Panc1 (cell line): ENCODE data around the gene EHBP1L1. TPM values are rescaled to one million over a fixed set of nuclear protein-coding genes. Genes with fewer than 3 reads are reported as not detected.

Experiments used
- ATAC-seq: fragments of 200-7000 bp; cut with Tn5 transposase; 2 replicates; pipeline ENCODE4 v1.9.1; 2020; ENCODE audit warnings: mild to moderate bottlenecking, moderate library complexity
- BruUV-seq: library from RNA; stranded (reverse); fragments of 400-500 nt; replicated peaks from 2 replicates; lab custom pipeline; 2021; lab: Mats Ljungman, UMichigan
- CTCF ChIA-PET: fragments of 300-600 bp; sonication (Branson Sonifier 250); formaldehyde crosslinking; loops from one replicate; lab custom pipeline; 2022; ENCODE audit warnings: antibody characterized with exemption; lab: Charles Lee
- POLR2A ChIA-PET: fragments of 300-600 bp; sonication (Branson Sonifier 250); formaldehyde crosslinking; loops from one replicate; lab custom pipeline; 2022; ENCODE audit warnings: antibody characterized with exemption; lab: Charles Lee
- DNase-seq: peaks from one replicate; pipeline ENCODE4 v3.0.0-alpha.2; 2010; ENCODE audit warnings: low read depth, low spot score
- H3K27ac ChIP-seq: 2 replicates; pipeline ENCODE4 v1.5.1; 2011; ENCODE audit warnings: mild to moderate bottlenecking, low read length, inconsistent platforms
- H3K27me3 ChIP-seq: fragments of 200-500 bp; sonication (Bioruptor generic); 2 replicates; pipeline ENCODE4 v1.6.0; 2014; ENCODE audit warnings: low read length, inconsistent platforms; ENCODE audit not compliant: control insufficient read depth, insufficient read depth
- H3K36me3 ChIP-seq: fragments of 200-500 bp; sonication (Bioruptor generic); 2 replicates; pipeline ENCODE4 v1.5.1; 2014; ENCODE audit warnings: inconsistent platforms, mild to moderate bottlenecking, low read length, moderate library complexity; ENCODE audit not compliant: control insufficient read depth, insufficient read depth
- H3K4me1 ChIP-seq: 2 replicates; pipeline ENCODE4 v1.5.1; 2011; ENCODE audit warnings: inconsistent platforms, mild to moderate bottlenecking, low read length, moderate library complexity; ENCODE audit not compliant: control insufficient read depth, insufficient read depth
- H3K4me3 ChIP-seq, 2 experiments: 2 replicates each; pipeline ENCODE4 v1.5.1; 2011 to 2012; ENCODE audit warnings: low read depth in 2 of 2, low read length in 2 of 2, mild to moderate bottlenecking in 2 of 2, inconsistent platforms in 1 of 2, moderate library complexity in 1 of 2
- H3K9me3 ChIP-seq: fragments of 200-500 bp; sonication (Bioruptor generic); 2 replicates; pipeline ENCODE4 v1.5.1; 2014; ENCODE audit warnings: low read depth, mild to moderate bottlenecking, inconsistent platforms, low read length, moderate library complexity; ENCODE audit not compliant: control insufficient read depth, insufficient read depth
- POLR2AphosphoS5 ChIP-seq: IDR thresholded peaks from 2 replicates; pipeline ENCODE4 v1.6.1; 2012; ENCODE audit warnings: mild to moderate bottlenecking, low read depth, low read length, moderate library complexity
- SIN3A ChIP-seq: IDR thresholded peaks from 2 replicates; pipeline ENCODE4 v1.6.1; 2012; ENCODE audit warnings: low read depth, mild to moderate bottlenecking, low read length, moderate library complexity, borderline replicate concordance; ENCODE audit not compliant: insufficient read depth
- TCF7L2 ChIP-seq: IDR thresholded peaks from 2 replicates; pipeline ENCODE4 v1.6.1; 2011; ENCODE audit warnings: mild to moderate bottlenecking, low read depth, low read length, inconsistent platforms
- in situ Hi-C: cut with HindIII; loops from 2 replicates; pipeline ENCODE4 v1.10.0; 2016; ENCODE audit warnings: low sequenced_read_pairs, low pct_unique_long_range_greater_than_20kb
- intact Hi-C: fragments of 100-400 bp; cut with micrococcal nuclease; formaldehyde crosslinking; loops from one replicate; pipeline ENCODE4 v1.10.0; 2022; ENCODE audit not compliant: unreplicated experiment
- total RNA-seq: library from RNA; stranded (reverse); gene quantifications from one replicate; pipeline ENCODE4 v1.2.1, GENCODE V29; 2021; ENCODE audit not compliant: unreplicated experiment
- TF ChIP-seq, protein P1 (sequence below): fragments of 450-650 bp; IDR thresholded peaks from 2 replicates; pipeline ENCODE4 v1.5.1; 2017; ENCODE audit warnings: mild to moderate bottlenecking
- TF ChIP-seq, protein P2 (sequence below), 2 experiments: IDR thresholded peaks; 2 replicates each; pipeline ENCODE4 v1.6.1; 2011 to 2012; ENCODE audit warnings: low read depth in 2 of 2, control low read depth in 1 of 2, low read length in 1 of 2, mild to moderate bottlenecking in 1 of 2, moderate library complexity in 1 of 2; ENCODE audit not compliant: insufficient read depth in 1 of 2

Gene EHBP1L1
- total RNA-seq, 1 experiment from 2014 or later: 108 TPM

GRCh38 chr11:65604258-65604657, 28.4 kb downstream of the EHBP1L1 start:
- TF ChIP-seq POLR2AphosphoS5 (no peak), SIN3A (no peak), TCF7L2 (no peak)
- TF ChIP-seq, protein P1, sequence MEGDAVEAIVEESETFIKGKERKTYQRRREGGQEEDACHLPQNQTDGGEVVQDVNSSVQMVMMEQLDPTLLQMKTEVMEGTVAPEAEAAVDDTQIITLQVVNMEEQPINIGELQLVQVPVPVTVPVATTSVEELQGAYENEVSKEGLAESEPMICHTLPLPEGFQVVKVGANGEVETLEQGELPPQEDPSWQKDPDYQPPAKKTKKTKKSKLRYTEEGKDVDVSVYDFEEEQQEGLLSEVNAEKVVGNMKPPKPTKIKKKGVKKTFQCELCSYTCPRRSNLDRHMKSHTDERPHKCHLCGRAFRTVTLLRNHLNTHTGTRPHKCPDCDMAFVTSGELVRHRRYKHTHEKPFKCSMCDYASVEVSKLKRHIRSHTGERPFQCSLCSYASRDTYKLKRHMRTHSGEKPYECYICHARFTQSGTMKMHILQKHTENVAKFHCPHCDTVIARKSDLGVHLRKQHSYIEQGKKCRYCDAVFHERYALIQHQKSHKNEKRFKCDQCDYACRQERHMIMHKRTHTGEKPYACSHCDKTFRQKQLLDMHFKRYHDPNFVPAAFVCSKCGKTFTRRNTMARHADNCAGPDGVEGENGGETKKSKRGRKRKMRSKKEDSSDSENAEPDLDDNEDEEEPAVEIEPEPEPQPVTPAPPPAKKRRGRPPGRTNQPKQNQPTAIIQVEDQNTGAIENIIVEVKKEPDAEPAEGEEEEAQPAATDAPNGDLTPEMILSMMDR: no peak
- TF ChIP-seq, protein P2, sequence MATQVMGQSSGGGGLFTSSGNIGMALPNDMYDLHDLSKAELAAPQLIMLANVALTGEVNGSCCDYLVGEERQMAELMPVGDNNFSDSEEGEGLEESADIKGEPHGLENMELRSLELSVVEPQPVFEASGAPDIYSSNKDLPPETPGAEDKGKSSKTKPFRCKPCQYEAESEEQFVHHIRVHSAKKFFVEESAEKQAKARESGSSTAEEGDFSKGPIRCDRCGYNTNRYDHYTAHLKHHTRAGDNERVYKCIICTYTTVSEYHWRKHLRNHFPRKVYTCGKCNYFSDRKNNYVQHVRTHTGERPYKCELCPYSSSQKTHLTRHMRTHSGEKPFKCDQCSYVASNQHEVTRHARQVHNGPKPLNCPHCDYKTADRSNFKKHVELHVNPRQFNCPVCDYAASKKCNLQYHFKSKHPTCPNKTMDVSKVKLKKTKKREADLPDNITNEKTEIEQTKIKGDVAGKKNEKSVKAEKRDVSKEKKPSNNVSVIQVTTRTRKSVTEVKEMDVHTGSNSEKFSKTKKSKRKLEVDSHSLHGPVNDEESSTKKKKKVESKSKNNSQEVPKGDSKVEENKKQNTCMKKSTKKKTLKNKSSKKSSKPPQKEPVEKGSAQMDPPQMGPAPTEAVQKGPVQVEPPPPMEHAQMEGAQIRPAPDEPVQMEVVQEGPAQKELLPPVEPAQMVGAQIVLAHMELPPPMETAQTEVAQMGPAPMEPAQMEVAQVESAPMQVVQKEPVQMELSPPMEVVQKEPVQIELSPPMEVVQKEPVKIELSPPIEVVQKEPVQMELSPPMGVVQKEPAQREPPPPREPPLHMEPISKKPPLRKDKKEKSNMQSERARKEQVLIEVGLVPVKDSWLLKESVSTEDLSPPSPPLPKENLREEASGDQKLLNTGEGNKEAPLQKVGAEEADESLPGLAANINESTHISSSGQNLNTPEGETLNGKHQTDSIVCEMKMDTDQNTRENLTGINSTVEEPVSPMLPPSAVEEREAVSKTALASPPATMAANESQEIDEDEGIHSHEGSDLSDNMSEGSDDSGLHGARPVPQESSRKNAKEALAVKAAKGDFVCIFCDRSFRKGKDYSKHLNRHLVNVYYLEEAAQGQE (IDR thresholded peaks at IDR 0.05; ENCODE audit: insufficient read depth in 1 of 2, low read depth in 2 of 2, low read length in 1 of 2): no peak
- intact Hi-C loops (no loop called here), in situ Hi-C loops (no loop called here)
- CTCF ChIA-PET: no interaction called here
- Histone ChIP-seq H3K9me3 (no peaks in the 10 kb centered on the region), H3K4me3 (no peak overlapping the region), H3K27me3 (no peaks in the 10 kb centered on the region), H3K27ac (no peak overlapping the region), H3K36me3 (peaks cover 11% of the 10 kb centered on the region; the same call in 1 of the 2 replicates), H3K4me1 (no peaks in the 10 kb centered on the region)
- BruUV-seq: no TSS peak
- POLR2A ChIA-PET: interaction anchor here (0.6 to 0.7 kb wide), 2 partner anchors 14 to 343 kb away, joined by 5 read pairs; no protein-coding TSS in a partner anchor
- ATAC-seq: no peak
- no peak for DNase-seq

GRCh38 chr11:65606876-65607613, 31.2 kb downstream of the EHBP1L1 start:
- TF ChIP-seq POLR2AphosphoS5 (no peak), TCF7L2 (no peak), SIN3A (no peak)
- TF ChIP-seq, protein P1: no peak
- TF ChIP-seq, protein P2 (IDR thresholded peaks at IDR 0.05; ENCODE audit: insufficient read depth in 1 of 2, low read depth in 2 of 2, low read length in 1 of 2): no peak
- ATAC-seq: peak; percentile 70
- no peaks in the 10 kb centered on the region for H3K27me3 ChIP-seq
- peaks cover 21% of the 10 kb centered on the region for H3K4me1 ChIP-seq
- H3K36me3 ChIP-seq: peaks cover 11% of the 10 kb centered on the region; the same call in 1 of the 2 replicates
- H3K9me3 ChIP-seq: no peaks in the 10 kb centered on the region
- ChIA-PET CTCF (interaction anchor here (1.1 kb wide), 1 partner anchor 13 kb away, joined by 3 read pairs; no protein-coding TSS in a partner anchor), POLR2A (interaction anchor here (0.6 kb wide), 1 partner anchor 99 kb away, joined by 11 read pairs; no protein-coding TSS in a partner anchor)
- H3K4me3 ChIP-seq: no peak overlapping the region
- H3K27ac ChIP-seq: no peak overlapping the region
- in situ Hi-C loops: no loop called here
- intact Hi-C loops: no loop called here
- no TSS peak for BruUV-seq
- DNase-seq: no peak
